Astrocyte (in vitro differentiated cells and primary cell): ENCODE measurements around the gene ADAMTS13.

ENCODE experiments used
- CTCF ChIP-seq: IDR thresholded peaks from 2 replicates; pipeline ENCODE4 v1.5.1; 2011; ENCODE audit warnings: low read depth, mild to moderate bottlenecking, inconsistent platforms, low read length, moderate library complexity; ENCODE audit not compliant: insufficient read depth
- EZH2 ChIP-seq: IDR thresholded peaks from 2 replicates; pipeline ENCODE4 v1.6.1; 2012; ENCODE audit warnings: mild to moderate bottlenecking, low read length, inconsistent platforms; ENCODE audit not compliant: insufficient read depth

- TF ChIP-seq EZH2: no peak
- peak; percentile 72 for TF ChIP-seq CTCF
These were observed 15.5 kb upstream of the ADAMTS13 start for GRCh38 chr9:133406480-133407307.
